Mesenchymal stem cell (in vitro differentiated cells and primary cell): ENCODE measurements around the gene GPR107.

Experiments used
- DNase-seq: peaks from one replicate; pipeline ENCODE4 v3.0.0-alpha.2; 2013
- H2AFZ ChIP-seq: one replicate; pipeline ENCODE4 v1.6.1; 2013; ENCODE audit warnings: low read depth, mild to moderate bottlenecking, control low read depth, inconsistent platforms, low read length, moderate library complexity
- H2AK5ac ChIP-seq: 2 replicates; pipeline ENCODE4 v1.6.1; 2013; ENCODE audit warnings: low read length, moderate library complexity, mild to moderate bottlenecking, inconsistent platforms; ENCODE audit not compliant: severe bottlenecking
- H2BK120ac ChIP-seq: one replicate; pipeline ENCODE4 v1.6.1; 2013; ENCODE audit warnings: low read depth, mild to moderate bottlenecking, inconsistent platforms, low read length, moderate library complexity
- H2BK12ac ChIP-seq, 2 experiments: one replicate each; pipeline ENCODE4 v1.6.1; 2013; ENCODE audit warnings: inconsistent platforms in 2 of 2, low read length in 2 of 2, mild to moderate bottlenecking in 2 of 2, moderate library complexity in 2 of 2, control low read depth in 1 of 2
- H2BK15ac ChIP-seq: one replicate; pipeline ENCODE4 v1.6.1; 2013; ENCODE audit warnings: mild to moderate bottlenecking, low read depth, inconsistent platforms; ENCODE audit not compliant: poor library complexity, severe bottlenecking
- H2BK5ac ChIP-seq: 2 replicates; pipeline ENCODE4 v1.6.1; 2013; ENCODE audit warnings: low read depth, mild to moderate bottlenecking, low read length, control low read depth, inconsistent platforms; ENCODE audit not compliant: poor library complexity, severe bottlenecking
- H3K14ac ChIP-seq, 2 experiments: one replicate each; pipeline ENCODE4 v1.6.1; 2013; ENCODE audit warnings: inconsistent platforms in 2 of 2, low read length in 2 of 2, control low read depth in 1 of 2, mild to moderate bottlenecking in 1 of 2, moderate library complexity in 1 of 2
- H3K18ac ChIP-seq, 2 experiments: one replicate each; pipeline ENCODE4 v1.6.1; 2013; ENCODE audit warnings: inconsistent platforms in 2 of 2, low read length in 2 of 2, control low read depth in 1 of 2, low read depth in 1 of 2, mild to moderate bottlenecking in 1 of 2
- H3K23ac ChIP-seq, 2 experiments: one replicate each; pipeline ENCODE4 v1.6.1; 2013; ENCODE audit warnings: inconsistent platforms in 2 of 2, low read length in 2 of 2, mild to moderate bottlenecking in 2 of 2, moderate library complexity in 2 of 2, control low read depth in 1 of 2
- H3K27ac ChIP-seq: 2 replicates; pipeline ENCODE4 v1.5.1; 2013; ENCODE audit warnings: mild to moderate bottlenecking, moderate library complexity, low read length, control low read depth, inconsistent platforms; ENCODE audit not compliant: poor library complexity, severe bottlenecking
- H3K27me3 ChIP-seq, 2 experiments: 2 replicates each; pipeline versions ENCODE4 v1.6.1 to v1.7.0; 2013; ENCODE audit warnings: low read length in 2 of 2, mild to moderate bottlenecking in 2 of 2, moderate library complexity in 2 of 2, control low read depth in 1 of 2, inconsistent platforms in 1 of 2; ENCODE audit not compliant: control insufficient read depth in 1 of 2, insufficient read depth in 1 of 2
- H3K36me3 ChIP-seq, 2 experiments: 2 replicates each; pipeline versions ENCODE4 v1.6.1 to v1.7.0; 2013; ENCODE audit warnings: low read length in 2 of 2, control low read depth in 1 of 2, inconsistent platforms in 1 of 2, low read depth in 1 of 2, mild to moderate bottlenecking in 1 of 2; ENCODE audit not compliant: insufficient read depth in 2 of 2, control insufficient read depth in 1 of 2
- H3K4ac ChIP-seq, 2 experiments: one replicate each; pipeline ENCODE4 v1.6.1; 2013; ENCODE audit warnings: inconsistent platforms in 2 of 2, low read length in 2 of 2, mild to moderate bottlenecking in 2 of 2, moderate library complexity in 2 of 2, control low read depth in 1 of 2, low read depth in 1 of 2
- H3K4me1 ChIP-seq: 2 replicates; pipeline ENCODE4 v1.6.1; 2013; ENCODE audit warnings: low read depth, low read length, control low read depth; ENCODE audit not compliant: control insufficient read depth, insufficient read depth
- H3K4me2 ChIP-seq: 2 replicates; pipeline ENCODE4 v1.6.1; 2013; ENCODE audit warnings: low read length, mild to moderate bottlenecking, inconsistent platforms; ENCODE audit not compliant: poor library complexity, severe bottlenecking
- H3K4me3 ChIP-seq, 2 experiments: 2 replicates each; pipeline versions ENCODE4 v1.5.1 to v1.7.0; 2013; ENCODE audit warnings: low read length in 2 of 2, mild to moderate bottlenecking in 2 of 2, control low read depth in 1 of 2, low read depth in 1 of 2; ENCODE audit not compliant: insufficient read depth in 1 of 2
- H3K79me1 ChIP-seq: replicated peaks from 2 replicates; pipeline ENCODE4 v1.6.1; 2013; ENCODE audit warnings: mild to moderate bottlenecking, control low read depth, low read length, inconsistent platforms; ENCODE audit not compliant: poor library complexity, severe bottlenecking
- H3K9ac ChIP-seq: 2 replicates; pipeline ENCODE4 v1.7.0; 2013; ENCODE audit warnings: mild to moderate bottlenecking, low read length, moderate library complexity
- H3K9me3 ChIP-seq: 2 replicates; pipeline ENCODE4 v1.7.0; 2013; ENCODE audit warnings: mild to moderate bottlenecking, low read length; ENCODE audit not compliant: control insufficient read depth
- H4K8ac ChIP-seq: one replicate; pipeline ENCODE4 v1.6.1; 2013; ENCODE audit warnings: inconsistent platforms, mild to moderate bottlenecking, low read length, moderate library complexity
- H4K91ac ChIP-seq: one replicate; pipeline ENCODE4 v1.6.1; 2013; ENCODE audit warnings: mild to moderate bottlenecking, low read length, inconsistent platforms
- WGBS: methylation state at CpG from one replicate; pipeline ENCODE4 v1.1.7; 2013; ENCODE audit warnings: mixed read lengths; 5-methylcytosine and 5-hydroxymethylcytosine counted together

The GPR107 gene

DNA sequence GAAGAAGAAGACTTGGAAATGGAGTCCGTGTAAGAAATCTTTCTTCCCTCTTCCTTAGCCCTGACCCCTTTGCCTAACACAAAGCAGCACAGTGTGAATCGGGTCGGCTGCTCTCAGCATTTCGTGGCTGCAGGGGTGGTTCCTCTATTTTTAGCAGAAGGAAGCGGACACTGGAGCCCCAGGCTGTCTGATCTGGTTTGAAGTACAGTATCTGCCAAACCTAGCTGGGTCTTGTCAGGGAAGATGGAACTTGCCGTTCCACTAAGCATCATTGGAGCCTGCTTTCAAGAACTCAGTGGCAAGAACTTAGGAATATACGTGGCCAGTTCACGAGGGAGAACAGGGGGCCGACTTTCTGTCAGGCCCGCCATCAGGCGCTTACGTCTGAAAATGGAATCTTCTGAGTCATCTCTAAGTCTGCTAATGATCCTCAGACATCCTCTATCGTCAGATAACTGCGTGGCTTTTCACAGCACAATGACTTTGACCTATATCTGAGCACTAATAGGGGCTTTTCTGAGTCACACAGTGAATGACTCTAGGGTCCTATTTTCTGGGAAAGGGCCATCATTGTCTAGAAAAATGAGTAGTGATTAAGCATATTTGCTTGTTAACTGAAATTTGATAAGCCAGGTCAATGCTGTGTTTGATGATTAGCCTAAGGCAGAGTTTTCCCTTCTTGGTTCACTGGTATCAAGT lies 75.2 kb downstream of the GPR107 start:
- H4K91ac ChIP-seq, result no peak overlapping the region

DNA sequence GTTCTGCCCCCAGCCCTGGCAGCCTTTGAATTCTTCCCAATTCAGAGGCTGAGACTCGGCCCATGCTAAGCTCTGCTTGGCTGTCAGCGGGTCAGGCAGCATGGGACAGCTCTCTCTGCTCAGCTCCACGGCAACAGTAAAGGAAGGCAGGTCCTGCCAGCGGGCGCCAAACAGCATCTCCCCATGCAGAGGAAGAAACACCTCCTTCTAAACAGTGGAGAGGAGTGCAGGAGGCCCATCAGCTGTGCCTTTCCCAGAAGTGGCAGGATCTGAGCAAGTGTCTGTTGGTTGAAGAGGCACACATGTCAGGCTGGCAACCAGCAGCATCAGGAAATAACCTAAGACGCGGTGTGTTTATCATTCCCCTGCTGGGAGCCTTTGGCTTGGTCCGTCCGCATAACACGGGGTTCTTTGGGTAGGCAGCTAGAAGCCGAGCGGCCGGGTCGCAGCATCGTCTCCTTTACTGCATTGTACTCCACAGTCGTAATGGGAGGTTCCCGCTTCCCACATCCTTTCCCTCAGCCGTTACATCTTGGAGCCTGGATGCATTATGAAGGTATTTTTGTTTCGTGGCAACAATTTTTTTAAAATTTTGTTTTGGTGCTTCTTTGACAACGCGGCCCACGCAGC lies 75.8 kb downstream of the GPR107 start:
- H2AK5ac ChIP-seq, result peak overlapping the region; percentile 37
- H2AFZ ChIP-seq, result no peak overlapping the region
- no peak overlapping the region for H3K9ac ChIP-seq
- WGBS, result 94% methylated on average over 22 of the region's 22 CpGs
- no peak overlapping the region for H3K4me2 ChIP-seq
- no peak overlapping the region for H3K23ac ChIP-seq
- peak overlapping the region in 1 of 2 experiments; percentile 83 for H2BK12ac ChIP-seq
- peak overlapping the region; percentile 93 for H3K27ac ChIP-seq
- H4K91ac ChIP-seq, result no peak overlapping the region
- no peak overlapping the region for H2BK120ac ChIP-seq
- H3K36me3 ChIP-seq, result peaks cover 36 to 63% of the 10 kb centered on the region in 2 experiments
- H3K4me1 ChIP-seq, result peaks cover 21% of the 10 kb centered on the region
- no peak overlapping the region for H4K8ac ChIP-seq
- peak overlapping the region in 1 of 2 experiments; percentile 16 for H3K18ac ChIP-seq
- H3K4ac ChIP-seq, result peak overlapping the region; percentile 30 to 40
- peak overlapping the region; percentile 0 for H2BK5ac ChIP-seq
- H3K9me3 ChIP-seq, result no peaks in the 10 kb centered on the region
- DNase-seq, result peak; percentile 43
- H3K27me3 ChIP-seq, result no peaks in the 10 kb centered on the region
- H3K14ac ChIP-seq, result no peak overlapping the region
- H3K4me3 ChIP-seq, result no peak overlapping the region
- no peak overlapping the region for H2BK15ac ChIP-seq
- peaks cover 8% of the 10 kb centered on the region for H3K79me1 ChIP-seq

More for the DNA sequence above, 75.2 kb downstream of the GPR107 start:
- H3K36me3 ChIP-seq, result peaks cover 38 to 63% of the 10 kb centered on the region in 2 experiments
- no peak overlapping the region for H3K9ac ChIP-seq
- H2BK120ac ChIP-seq, result no peak overlapping the region
- no peak overlapping the region for H2BK15ac ChIP-seq
- no peak overlapping the region for H2AFZ ChIP-seq
- WGBS, result 32% methylated on average over 14 of the region's 14 CpGs
- DNase-seq, result peak; percentile 94
- peaks cover 8% of the 10 kb centered on the region for H3K79me1 ChIP-seq
- peak overlapping the region; percentile 30 to 32 for H3K4ac ChIP-seq
- H3K4me3 ChIP-seq, result no peak overlapping the region
- H3K4me2 ChIP-seq, result peak overlapping the region; percentile 2
- no peaks in the 10 kb centered on the region for H3K27me3 ChIP-seq
- H3K14ac ChIP-seq, result no peak overlapping the region
- peak overlapping the region; percentile 7 for H2AK5ac ChIP-seq
- H3K4me1 ChIP-seq, result peaks cover 21% of the 10 kb centered on the region
- no peak overlapping the region for H3K18ac ChIP-seq
- H3K9me3 ChIP-seq, result no peaks in the 10 kb centered on the region
- H3K27ac ChIP-seq, result peak overlapping the region; percentile 93
- H3K23ac ChIP-seq, result no peak overlapping the region
- H2BK12ac ChIP-seq, result no peak overlapping the region
- no peak overlapping the region for H4K8ac ChIP-seq
- peak overlapping the region; percentile 71 for H2BK5ac ChIP-seq

DNA sequence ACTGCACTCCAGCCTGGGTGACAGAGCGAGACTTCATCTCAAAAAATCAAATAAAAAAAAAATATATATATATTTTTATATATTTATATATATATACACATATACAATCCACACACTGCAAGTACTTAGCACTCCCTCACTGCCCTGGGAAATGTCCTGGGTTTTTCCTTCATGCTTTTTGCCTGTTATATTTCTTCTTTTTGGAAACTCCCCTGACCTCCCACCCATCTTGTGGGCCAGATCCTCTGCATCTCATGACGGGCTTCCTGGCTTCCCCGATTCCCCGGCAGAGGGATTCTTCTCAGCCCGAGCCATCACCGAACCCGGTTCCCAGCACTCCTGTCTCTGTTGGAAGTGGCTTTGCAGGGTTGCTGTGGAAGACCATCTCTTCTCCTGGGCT lies 79.0 kb downstream of the GPR107 start:
- H3K36me3 ChIP-seq, result peaks cover 52 to 76% of the 10 kb centered on the region in 2 experiments
- no peak overlapping the region for H2BK120ac ChIP-seq
- no peak overlapping the region for H3K9ac ChIP-seq
- no peak overlapping the region for H3K4me2 ChIP-seq
- no peak overlapping the region for H3K4ac ChIP-seq
- H3K9me3 ChIP-seq, result no peaks in the 10 kb centered on the region
- H2BK15ac ChIP-seq, result no peak overlapping the region
- H3K4me1 ChIP-seq, result peaks cover 25% of the 10 kb centered on the region
- peaks cover 5% of the 10 kb centered on the region for H3K79me1 ChIP-seq
- DNase-seq, result no peak
- WGBS, result 92% methylated on average over 6 of the region's 7 CpGs
- H3K27ac ChIP-seq, result no peak overlapping the region
- no peak overlapping the region for H4K8ac ChIP-seq
- no peaks in the 10 kb centered on the region for H3K27me3 ChIP-seq
- H3K4me3 ChIP-seq, result no peak overlapping the region
- H3K18ac ChIP-seq, result no peak overlapping the region
- no peak overlapping the region for H2AK5ac ChIP-seq
- no peak overlapping the region for H3K23ac ChIP-seq
- H2AFZ ChIP-seq, result no peak overlapping the region
- H3K14ac ChIP-seq, result no peak overlapping the region
- no peak overlapping the region for H2BK5ac ChIP-seq
- no peak overlapping the region for H4K91ac ChIP-seq
- H2BK12ac ChIP-seq, result no peak overlapping the region

DNA sequence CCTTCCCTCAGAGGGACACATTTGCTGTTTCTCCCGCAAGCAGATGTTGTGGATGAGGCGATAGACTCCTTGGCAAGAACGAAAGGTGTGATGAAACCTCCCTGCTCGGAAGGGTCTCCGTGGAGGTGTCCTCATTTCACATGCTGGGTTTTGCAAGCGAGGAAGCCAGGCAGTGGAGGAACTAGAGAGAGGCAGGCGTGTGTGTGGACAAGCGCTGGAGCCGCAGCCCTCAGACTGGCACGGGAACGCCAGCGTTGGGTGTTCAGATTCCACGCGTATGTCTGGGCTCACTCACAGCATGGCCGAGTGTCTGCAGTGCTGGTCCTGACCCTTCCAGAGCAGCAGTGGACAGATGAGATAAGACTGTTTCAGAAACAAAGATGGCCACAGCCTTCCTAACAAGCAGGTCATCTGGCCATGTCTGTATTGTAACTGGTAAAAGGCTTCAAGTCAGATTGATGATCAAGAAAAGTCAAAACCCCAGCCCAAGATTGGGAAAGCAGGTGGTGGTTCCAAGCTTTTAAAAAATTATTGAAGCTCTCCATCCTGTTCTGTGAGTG lies 83.5 kb downstream of the GPR107 start:
- Histone ChIP-seq H3K36me3 (peaks cover 31 to 39% of the 10 kb centered on the region in 2 experiments), H3K4me1 (peaks cover 14% of the 10 kb centered on the region), H2BK12ac (peak overlapping the region; percentile 6 to 75), H2BK15ac (no peak overlapping the region), H3K4me2 (no peak overlapping the region), H3K18ac (peak overlapping the region; percentile 11 to 86), H3K27me3 (no peaks in the 10 kb centered on the region), H3K23ac (no peak overlapping the region), H2AK5ac (peak overlapping the region; percentile 15), H4K8ac (peak overlapping the region; percentile 1), H4K91ac (no peak overlapping the region), H3K79me1 (peaks cover 3% of the 10 kb centered on the region), H3K27ac (peak overlapping the region; percentile 34), H3K4ac (peak overlapping the region in 1 of 2 experiments; percentile 29), H3K4me3 (no peak overlapping the region), H3K9me3 (no peaks in the 10 kb centered on the region), H3K14ac (no peak overlapping the region), H2BK5ac (no peak overlapping the region), H3K9ac (peak overlapping the region; percentile 78), H2BK120ac (no peak overlapping the region), H2AFZ (no peak overlapping the region)
- WGBS, result 97% methylated on average over 15 of the region's 15 CpGs
- DNase-seq, result no peak
